Kidney epithelial cell (primary cell): ENCODE results near the gene MORN5. TPM values are rescaled to one million over a fixed set of nuclear protein-coding genes. Genes with fewer than 3 reads are reported as not detected.

Experiments used
- DNase-seq: peaks from one replicate; pipeline ENCODE4 v3.0.0-alpha.2; 2010; ENCODE audit warnings: low read depth
- H3K27me3 ChIP-seq: 2 replicates; pipeline ENCODE4 v1.6.0; 2011; ENCODE audit warnings: low read length; ENCODE audit not compliant: control insufficient read depth, insufficient read depth
- H3K36me3 ChIP-seq: 2 replicates; pipeline ENCODE4 v1.5.1; 2011; ENCODE audit warnings: low read length; ENCODE audit not compliant: control insufficient read depth, insufficient read depth
- H3K4me3 ChIP-seq: 2 replicates; pipeline ENCODE4 v1.5.1; 2011; ENCODE audit warnings: low read depth, mild to moderate bottlenecking, control low read depth, low read length
- CTCF ChIP-seq: IDR thresholded peaks from 2 replicates; pipeline ENCODE4 v1.5.1; 2011; ENCODE audit warnings: mild to moderate bottlenecking, moderate library complexity, low read length, control low read depth, inconsistent platforms; ENCODE audit not compliant: insufficient read depth, poor library complexity, severe bottlenecking
- total RNA-seq: library from RNA; depleted of rRNA; stranded (reverse); fragments of >200 nt; gene quantifications from 2 replicates; pipeline ENCODE4 v1.2.3, GENCODE V29; 2015

Gene MORN5
- total RNA-seq, 1 donor from 2014 or later, result not detected

GRCh38 chr9:122216798-122217418 lies 57.2 kb downstream of the MORN5 start:
- TF ChIP-seq CTCF, result no peak
- no peaks in the 10 kb centered on the region for H3K36me3 ChIP-seq
- peaks cover 93% of the 10 kb centered on the region for H3K27me3 ChIP-seq
- no peak for DNase-seq
- H3K4me3 ChIP-seq, result no peak overlapping the region

DNA sequence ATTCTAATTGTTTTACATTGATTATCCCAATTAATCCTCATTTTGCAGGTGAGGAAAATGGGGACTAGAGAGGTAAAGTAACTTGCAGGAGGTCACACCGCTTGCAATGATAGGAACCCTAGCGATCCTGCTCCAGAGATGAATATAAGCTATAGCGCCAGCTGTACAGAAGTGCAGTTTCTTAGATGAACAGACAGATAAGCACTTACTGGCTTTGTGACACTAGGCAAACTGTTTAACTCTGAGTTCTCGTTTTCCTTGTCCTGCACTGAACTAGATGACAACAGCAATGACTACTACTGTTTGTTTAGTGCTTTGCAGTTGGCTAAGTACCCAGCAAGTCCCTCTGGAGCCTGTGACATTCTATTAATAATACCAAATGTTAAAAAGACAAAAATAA lies 57.9 kb downstream of the MORN5 start:
- DNase-seq, result no peak
- TF ChIP-seq CTCF, result no peak
- Histone ChIP-seq H3K36me3 (no peaks in the 10 kb centered on the region), H3K4me3 (no peak overlapping the region), H3K27me3 (peaks cover 92% of the 10 kb centered on the region)

DNA sequence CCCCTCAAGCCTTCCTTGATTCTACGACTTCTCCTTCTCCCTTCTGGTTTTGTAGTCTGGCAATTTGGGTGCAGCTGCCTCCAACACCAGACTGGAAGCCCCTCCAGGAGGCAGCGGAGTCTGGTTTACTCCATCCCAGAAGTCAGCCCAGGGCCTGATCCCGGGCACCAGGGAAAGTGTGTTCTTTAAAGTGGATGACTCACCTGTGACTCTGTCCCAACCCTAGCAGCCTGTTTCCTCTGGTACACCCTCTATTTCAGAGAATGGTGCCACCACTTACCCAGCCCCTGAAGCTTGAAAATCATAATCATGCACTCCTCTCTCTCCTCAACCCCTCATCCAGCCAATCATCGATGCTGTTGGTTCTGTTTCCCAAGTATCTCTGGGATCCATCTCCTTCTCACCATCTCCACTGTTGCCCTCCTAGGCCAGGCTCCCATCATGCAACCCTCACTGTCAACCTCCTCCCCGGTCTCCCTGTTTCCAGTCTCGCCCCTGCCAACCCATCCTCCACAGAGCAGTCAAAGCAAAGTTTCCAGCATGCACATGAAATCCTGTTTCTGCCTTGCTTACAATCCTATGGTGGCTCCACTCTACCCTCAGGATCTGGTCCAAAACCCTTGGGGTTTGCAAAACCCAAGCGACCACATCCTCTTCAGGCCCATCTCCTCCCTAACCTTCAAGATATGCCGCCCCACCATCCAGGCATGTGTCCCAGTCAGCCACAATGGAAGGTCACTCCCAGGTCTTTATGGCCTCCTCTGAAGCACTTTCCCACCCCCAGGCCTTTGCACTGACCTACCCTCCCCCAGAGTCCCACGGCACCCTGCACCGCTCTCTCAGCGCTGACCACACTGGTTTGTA lies 58.6 kb downstream of the MORN5 start:
- TF ChIP-seq CTCF, result no peak

DNA sequence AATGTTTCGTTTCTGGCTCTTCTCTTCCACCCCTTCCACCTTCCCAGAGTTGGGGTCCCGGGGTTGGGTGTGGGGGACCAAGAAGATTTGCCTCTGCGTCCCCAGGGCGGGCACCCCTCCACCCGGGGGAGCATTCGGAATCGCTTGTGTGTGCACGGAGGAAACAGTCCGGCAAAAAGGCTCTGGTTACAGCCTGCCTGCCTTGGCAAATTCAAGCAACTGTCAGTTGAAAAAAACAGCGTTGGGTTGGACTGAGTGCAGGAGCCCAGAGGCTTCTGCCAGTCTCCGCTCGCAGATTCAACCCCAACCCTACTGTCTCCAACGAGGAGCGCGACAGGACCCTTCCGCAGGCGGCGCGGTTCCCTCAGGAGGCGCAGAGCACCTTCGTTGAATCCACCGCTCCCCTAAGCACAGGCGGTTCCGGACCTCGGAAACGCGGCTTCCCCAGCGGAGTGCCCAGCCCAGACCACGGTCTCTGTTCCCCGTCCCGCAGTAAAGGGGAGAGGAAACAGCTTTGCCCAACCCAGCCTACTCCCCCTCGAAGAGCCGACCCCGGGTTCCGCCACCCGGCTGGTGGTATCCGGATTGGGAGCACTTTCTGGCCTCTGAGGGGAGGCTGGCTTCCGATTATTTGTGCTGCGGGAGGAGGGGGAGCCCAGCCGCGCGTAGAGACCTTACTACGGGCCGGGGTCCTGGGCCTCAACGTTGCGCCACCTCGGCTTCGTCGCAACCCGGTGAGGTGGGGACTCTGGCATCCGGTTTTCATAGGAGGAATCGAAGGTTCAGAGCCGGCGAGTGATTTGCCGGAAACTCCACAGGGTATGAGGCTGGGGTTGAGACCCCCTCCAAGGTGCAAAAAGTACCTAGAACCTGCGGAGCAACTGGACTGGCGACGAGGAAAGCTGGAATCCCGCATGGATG lies 59.5 kb downstream of the MORN5 start:
- no peak overlapping the region for H3K4me3 ChIP-seq
- no peak for DNase-seq
- H3K27me3 ChIP-seq, result peaks cover 90% of the 10 kb centered on the region
- no peaks in the 10 kb centered on the region for H3K36me3 ChIP-seq
- TF ChIP-seq CTCF, result no peak

More for the DNA sequence above, 58.6 kb downstream of the MORN5 start:
- Histone ChIP-seq H3K4me3 (no peak overlapping the region), H3K36me3 (no peaks in the 10 kb centered on the region), H3K27me3 (peaks cover 92% of the 10 kb centered on the region)
- DNase-seq, result no peak

DNA sequence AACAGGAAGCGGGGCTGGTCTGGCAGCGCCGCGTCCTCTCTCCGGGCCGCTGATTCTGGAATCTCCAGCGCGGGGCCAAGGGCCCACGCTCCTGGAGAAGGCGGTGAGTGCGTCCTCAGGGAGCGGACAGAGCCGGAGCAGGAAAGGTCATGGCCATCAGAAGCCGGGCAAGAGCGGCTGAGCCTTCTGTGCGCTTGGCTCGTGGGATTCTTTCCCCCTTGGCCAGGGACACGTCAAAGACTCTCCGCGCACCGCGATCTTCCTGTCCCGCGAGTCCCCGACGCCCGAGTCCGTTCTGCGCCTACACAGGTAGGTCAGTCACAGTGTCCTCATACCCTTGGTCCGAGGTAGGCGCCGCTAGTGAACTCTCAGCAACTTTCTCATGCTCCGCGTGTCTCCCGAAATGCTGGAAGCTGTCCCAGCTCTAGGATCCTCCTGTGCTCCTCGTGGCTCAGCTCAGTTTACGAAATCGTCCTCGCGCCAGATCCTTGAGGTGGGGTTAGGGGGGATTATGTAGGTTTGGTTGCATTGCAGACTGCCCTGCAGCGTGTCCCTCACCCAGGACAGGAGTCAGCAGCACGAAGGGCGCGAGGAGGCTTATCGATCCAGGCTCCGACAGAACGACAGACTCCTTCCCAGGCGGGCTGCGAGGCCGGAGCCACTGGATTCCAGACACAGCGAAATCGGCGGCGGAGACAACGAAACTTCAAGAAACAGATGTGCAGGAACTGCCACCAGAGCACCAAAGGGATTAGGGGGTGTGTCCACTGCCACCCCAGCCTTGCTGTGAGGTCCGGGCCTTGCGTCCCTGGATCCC lies 60.4 kb downstream of the MORN5 start:
- no peak overlapping the region for H3K4me3 ChIP-seq
- no peak for DNase-seq
- no peak for TF ChIP-seq CTCF
- no peaks in the 10 kb centered on the region for H3K36me3 ChIP-seq
- H3K27me3 ChIP-seq, result peaks cover 95% of the 10 kb centered on the region
